Measurements from ENCODE around the gene DCBLD2. TPM values are rescaled to one million over a fixed set of nuclear protein-coding genes. Genes with fewer than 3 reads are reported as not detected.
A peak's percentile ranks its signal among the peaks of the same experiment; 100 is the strongest.

DCBLD2 gene, protein sequence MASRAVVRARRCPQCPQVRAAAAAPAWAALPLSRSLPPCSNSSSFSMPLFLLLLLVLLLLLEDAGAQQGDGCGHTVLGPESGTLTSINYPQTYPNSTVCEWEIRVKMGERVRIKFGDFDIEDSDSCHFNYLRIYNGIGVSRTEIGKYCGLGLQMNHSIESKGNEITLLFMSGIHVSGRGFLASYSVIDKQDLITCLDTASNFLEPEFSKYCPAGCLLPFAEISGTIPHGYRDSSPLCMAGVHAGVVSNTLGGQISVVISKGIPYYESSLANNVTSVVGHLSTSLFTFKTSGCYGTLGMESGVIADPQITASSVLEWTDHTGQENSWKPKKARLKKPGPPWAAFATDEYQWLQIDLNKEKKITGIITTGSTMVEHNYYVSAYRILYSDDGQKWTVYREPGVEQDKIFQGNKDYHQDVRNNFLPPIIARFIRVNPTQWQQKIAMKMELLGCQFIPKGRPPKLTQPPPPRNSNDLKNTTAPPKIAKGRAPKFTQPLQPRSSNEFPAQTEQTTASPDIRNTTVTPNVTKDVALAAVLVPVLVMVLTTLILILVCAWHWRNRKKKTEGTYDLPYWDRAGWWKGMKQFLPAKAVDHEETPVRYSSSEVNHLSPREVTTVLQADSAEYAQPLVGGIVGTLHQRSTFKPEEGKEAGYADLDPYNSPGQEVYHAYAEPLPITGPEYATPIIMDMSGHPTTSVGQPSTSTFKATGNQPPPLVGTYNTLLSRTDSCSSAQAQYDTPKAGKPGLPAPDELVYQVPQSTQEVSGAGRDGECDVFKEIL
- 0.94 TPM for total RNA-seq

DNA sequence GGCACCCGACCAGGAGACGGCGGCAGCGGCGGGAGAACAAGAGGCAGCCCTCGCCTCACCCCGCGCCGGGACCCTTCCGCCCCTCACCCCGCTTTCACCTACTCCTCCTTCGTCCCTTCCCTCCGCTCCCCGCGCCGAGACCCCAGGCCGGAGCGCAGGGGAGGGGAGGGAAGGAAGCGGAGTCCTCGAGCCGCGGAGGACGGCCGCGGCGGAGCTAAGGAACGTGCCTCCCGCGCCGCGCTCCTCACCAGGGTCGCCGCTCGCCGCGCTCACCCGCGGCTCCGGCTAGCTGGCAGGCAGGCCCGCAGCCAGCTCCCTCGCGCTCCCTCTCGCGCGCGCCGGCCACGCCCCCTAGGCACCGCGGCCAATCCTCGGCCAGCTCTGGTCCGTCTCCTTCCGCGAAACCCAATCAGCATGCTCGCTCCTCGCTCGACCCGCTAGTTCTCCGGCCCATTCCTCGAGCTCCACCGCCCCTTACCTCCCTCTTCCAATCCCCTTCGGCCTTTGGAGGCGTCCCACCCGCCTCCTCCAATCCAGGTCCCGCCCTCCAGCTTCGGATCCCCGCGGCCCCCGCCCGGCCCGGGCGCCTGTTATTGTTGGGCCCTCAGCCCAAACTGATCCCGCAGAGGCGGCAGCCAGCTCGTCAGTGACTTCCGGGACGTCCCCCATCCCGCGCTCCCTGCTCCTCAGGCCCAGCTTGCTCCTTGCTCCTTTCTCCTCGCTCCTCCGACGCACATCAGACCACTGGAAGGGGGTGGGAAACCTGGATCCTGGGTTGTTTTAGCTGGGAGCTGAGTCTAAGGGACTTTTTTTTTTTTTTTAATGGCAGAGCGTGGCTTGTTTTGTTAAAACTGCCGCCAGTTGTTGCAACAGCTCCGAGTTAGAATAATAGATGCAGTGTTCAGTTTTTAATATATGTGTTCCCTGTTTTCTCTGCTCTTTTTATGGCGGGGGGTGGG, at the start of gene DCBLD2:
Gene DCBLD2, minus strand, starts transcription at position 304 of the 959 bp plus-strand sequence. CDS start 369 bp downstream, outside the sequence.
- Histone ChIP-seq H3K4me1 (ENCODE audit: insufficient read depth, low read length) (peaks cover 12% of the 10 kb centered on the region), H3K4me3 (ENCODE audit: low read length) (peak within 1 kb of the TSS; percentile 68), H3K9me3 (ENCODE audit: low read depth, low read length) (no peaks in the 10 kb centered on the region), H3K27me3 (ENCODE audit: insufficient read depth, low read length) (peaks cover 14% of the 10 kb centered on the region)

- Histone ChIP-seq H3K4me1 (ENCODE audit: insufficient read depth, low read length) (no peaks in the 10 kb centered on the region), H3K4me3 (ENCODE audit: low read length) (no peak overlapping the region), H3K27me3 (ENCODE audit: insufficient read depth, low read length) (no peaks in the 10 kb centered on the region), H3K9me3 (ENCODE audit: low read depth, low read length) (no peaks in the 10 kb centered on the region)
Observed at GRCh38 chr3:98945666-98946065, 44.2 kb upstream of the DCBLD2 start.

DNA sequence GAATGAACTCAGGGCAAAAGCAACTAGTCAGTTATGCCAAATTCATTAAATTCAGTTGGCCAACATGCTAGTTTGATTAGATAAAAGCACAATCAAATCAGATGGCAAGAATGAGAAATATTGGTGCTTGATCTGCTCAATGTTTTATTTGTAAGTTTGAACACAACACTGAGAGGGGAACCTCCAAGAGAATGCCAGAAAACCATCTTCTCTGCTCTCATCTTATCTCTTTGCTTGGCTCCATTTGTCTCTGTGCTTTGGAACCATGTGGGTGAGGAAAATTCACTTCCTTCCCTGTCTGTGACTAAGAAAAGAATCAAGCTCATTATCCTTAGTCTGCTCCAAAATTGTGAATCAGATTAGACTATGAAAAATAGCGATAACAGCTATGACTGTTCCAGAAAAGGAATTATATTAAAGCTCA, 43.6 kb upstream of the DCBLD2 start:
- H3K4me3 ChIP-seq (ENCODE audit: low read length) = no peak overlapping the region
- no peaks in the 10 kb centered on the region for H3K4me1 ChIP-seq (ENCODE audit: insufficient read depth, low read length)
- no peaks in the 10 kb centered on the region for H3K27me3 ChIP-seq (ENCODE audit: insufficient read depth, low read length)
- H3K9me3 ChIP-seq (ENCODE audit: low read depth, low read length) = no peaks in the 10 kb centered on the region

DNA sequence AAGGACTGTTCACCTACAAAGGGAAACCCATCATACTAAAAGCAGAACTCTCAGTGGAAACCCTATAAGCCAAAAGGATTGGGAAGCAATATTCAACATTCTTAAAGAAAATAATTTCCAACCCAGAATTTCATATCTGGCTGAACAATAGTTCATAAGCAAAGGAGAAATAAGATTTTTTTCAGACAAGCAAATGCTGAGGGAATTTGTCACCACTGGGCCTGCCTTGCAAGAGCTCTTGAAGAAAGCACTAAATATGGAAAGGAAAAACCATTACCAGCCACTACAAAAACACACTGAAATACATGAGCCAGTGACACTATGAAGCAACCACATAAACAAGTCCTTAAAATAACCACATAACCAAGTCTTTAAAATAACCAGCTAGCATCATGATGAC, 28.9 kb upstream of the DCBLD2 start:
- Histone ChIP-seq H3K9me3 (ENCODE audit: low read depth, low read length) (peaks cover 14% of the 10 kb centered on the region), H3K4me1 (ENCODE audit: insufficient read depth, low read length) (no peaks in the 10 kb centered on the region), H3K4me3 (ENCODE audit: low read length) (no peak overlapping the region), H3K27me3 (ENCODE audit: insufficient read depth, low read length) (peaks cover 4% of the 10 kb centered on the region)

DNA sequence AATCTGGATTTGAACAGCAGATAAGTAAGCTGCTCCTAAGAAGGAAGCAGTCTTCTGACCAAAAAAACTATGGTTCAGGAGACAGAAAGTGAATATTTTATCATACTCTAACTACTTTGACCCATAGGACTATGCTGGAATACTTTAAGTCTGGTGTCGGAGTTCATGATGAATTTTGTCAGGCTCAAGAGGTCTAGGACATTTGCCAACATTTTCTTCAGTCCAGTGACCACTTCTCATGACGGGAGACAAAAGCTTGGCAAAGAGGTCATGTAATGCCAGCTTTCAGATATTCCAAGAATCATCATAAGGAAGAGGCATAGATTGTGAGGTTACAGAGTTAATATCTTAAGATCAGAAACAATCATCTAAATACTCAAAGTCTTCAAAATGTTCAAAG, 20.5 kb upstream of the DCBLD2 start:
- no peaks in the 10 kb centered on the region for H3K9me3 ChIP-seq (ENCODE audit: low read depth, low read length)
- H3K4me1 ChIP-seq (ENCODE audit: insufficient read depth, low read length) = no peaks in the 10 kb centered on the region
- no peak overlapping the region for H3K4me3 ChIP-seq (ENCODE audit: low read length)
- peaks cover 2% of the 10 kb centered on the region for H3K27me3 ChIP-seq (ENCODE audit: insufficient read depth, low read length)

DNA sequence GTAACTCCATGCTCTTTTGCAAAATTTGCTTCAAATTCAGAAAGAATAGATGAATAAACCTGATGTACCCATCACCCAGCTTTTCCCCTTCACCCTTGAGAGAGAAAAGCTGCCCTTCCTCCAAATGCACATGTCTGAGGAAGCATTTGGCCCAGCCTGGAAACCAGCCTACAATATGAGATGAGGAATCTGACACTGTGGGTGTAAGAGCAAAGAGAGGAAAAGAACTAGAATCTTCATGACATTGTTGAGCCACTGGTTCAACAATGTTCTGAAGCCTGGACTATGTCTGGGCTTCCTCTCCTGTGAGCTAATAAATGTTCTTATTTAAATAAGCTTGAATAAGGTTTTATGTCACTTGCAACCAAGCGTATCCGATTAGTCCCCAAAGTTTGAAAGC, 18.7 kb upstream of the DCBLD2 start:
- Histone ChIP-seq H3K9me3 (ENCODE audit: low read depth, low read length) (no peaks in the 10 kb centered on the region), H3K4me3 (ENCODE audit: low read length) (no peak overlapping the region), H3K27me3 (ENCODE audit: insufficient read depth, low read length) (peaks cover 2% of the 10 kb centered on the region), H3K4me1 (ENCODE audit: insufficient read depth, low read length) (no peaks in the 10 kb centered on the region)

DNA sequence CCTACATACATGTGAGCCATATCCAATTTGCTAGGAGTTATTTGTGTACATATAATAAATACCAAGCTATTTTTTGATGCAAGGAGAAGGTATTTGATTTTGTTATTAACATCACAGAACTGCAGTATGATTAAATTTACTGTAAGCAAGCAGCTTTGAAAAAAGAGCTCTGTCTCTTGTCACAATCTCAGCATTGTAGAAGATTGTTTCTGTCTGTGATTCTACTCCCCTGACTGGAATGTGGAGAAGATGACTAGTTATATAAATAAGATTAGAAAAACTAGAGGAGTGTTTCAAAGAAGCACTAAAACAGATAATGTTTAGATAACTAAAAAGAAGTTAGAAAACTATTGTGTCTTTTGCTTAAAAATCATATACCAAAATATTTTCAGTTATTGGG, 17.1 kb upstream of the DCBLD2 start:
- Histone ChIP-seq H3K4me3 (ENCODE audit: low read length) (no peak overlapping the region), H3K27me3 (ENCODE audit: insufficient read depth, low read length) (peaks cover 9% of the 10 kb centered on the region)

DNA sequence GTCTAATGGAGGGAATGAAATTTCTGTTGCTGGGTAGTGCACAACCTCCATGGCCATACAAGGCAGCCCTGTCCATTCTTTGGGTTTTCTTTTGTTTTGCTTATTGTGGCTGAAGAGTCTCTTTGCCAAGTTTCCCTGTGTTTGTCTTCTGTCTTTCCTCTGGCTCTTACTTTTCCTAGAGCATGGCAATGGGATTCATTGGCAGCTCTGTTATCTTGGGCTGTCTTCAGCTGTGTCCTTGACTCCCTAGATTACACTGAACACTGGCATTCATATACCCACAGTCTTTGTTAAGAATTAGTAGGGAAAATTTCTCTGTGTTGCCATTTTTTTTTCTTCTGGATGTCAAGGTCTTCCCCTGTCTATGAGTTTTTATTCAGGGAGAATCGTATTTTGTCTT, 16.1 kb upstream of the DCBLD2 start:
- H3K9me3 ChIP-seq (ENCODE audit: low read depth, low read length) = no peaks in the 10 kb centered on the region
- H3K27me3 ChIP-seq (ENCODE audit: insufficient read depth, low read length) = peaks cover 9% of the 10 kb centered on the region
- H3K4me3 ChIP-seq (ENCODE audit: low read length) = no peak overlapping the region
- H3K4me1 ChIP-seq (ENCODE audit: insufficient read depth, low read length) = no peaks in the 10 kb centered on the region

More for the DNA sequence above, 17.1 kb upstream of the DCBLD2 start:
- H3K4me1 ChIP-seq (ENCODE audit: insufficient read depth, low read length) = no peaks in the 10 kb centered on the region
- H3K9me3 ChIP-seq (ENCODE audit: low read depth, low read length) = no peaks in the 10 kb centered on the region

DNA sequence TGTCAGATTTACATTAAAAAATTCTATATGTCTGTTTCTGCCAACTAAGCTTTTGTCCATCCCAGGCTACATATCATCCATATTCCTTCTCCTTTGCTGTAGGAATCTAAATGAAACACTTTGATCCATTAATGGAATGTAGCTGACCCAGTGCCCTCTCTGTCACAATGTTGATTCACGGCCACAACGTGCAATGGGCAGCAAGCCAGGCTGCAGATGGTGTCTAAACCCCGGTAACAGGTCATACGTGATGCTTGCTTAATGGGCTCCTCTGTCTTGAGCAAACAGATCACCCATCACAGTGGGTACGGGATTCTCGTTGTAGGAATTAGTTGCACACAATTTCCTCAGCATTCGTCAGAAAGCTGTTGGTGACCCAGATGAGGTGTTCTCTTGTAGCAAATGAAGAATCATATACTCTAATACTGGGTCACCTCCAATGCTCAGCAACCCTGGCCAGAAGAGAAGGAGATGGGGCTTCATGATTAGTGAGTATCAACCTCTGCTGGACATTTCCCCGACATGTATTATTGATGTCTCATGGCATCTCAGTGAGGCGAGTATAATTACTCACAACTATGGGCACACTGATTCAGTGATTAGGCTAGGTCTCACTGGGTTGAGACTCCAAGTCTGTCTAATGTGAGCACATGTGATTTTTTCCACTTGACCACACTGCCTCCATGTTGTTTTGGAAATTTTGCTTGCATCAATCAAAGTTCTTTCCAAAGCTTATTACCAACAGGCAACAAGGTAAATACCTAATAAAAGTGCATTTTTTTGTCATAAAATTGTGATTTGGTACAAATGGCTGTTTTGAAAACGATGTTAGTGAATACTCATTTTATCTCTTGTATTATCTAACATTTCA, 12.9 kb upstream of the DCBLD2 start:
- Histone ChIP-seq H3K4me1 (ENCODE audit: insufficient read depth, low read length) (no peaks in the 10 kb centered on the region), H3K9me3 (ENCODE audit: low read depth, low read length) (no peaks in the 10 kb centered on the region), H3K27me3 (ENCODE audit: insufficient read depth, low read length) (peaks cover 7% of the 10 kb centered on the region), H3K4me3 (ENCODE audit: low read length) (no peak overlapping the region)

DNA sequence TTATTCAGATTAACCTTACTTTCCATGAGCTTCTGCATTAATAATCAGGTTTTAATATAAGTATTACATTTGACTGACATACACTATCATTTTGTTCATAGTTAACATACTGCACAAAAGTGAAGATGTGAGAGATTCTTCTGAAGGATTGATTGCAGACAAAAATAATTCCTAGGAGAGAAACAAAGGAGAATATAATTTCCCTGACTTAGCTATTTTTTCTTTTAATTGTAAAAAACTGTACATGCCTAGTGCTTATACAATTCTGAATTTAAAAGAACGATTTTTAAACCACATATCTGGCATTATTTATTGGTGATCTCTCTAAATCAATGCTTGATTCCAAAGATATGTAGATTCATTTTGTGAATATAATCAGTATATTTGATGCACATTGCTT, 11.0 kb upstream of the DCBLD2 start:
- Histone ChIP-seq H3K27me3 (ENCODE audit: insufficient read depth, low read length) (peaks cover 10% of the 10 kb centered on the region), H3K9me3 (ENCODE audit: low read depth, low read length) (no peaks in the 10 kb centered on the region)

DNA sequence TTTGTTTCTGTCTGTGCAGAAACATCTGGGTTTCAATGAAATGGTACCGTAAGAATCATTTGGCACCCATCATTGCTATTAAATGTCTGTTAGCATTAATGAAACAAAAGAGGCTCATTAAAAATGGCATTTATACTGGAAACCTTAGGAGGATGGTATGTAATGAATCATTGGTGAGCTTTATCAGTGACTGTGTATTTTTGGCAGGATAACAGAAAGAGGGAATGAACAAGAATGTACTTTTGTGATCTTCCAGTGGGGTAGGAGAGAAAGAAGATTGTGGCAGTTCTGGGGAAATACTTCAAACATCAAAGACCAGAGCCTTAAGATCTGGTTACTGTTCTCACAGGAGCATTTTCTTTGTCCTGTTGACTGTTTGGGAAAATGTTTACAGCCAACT, 4.7 kb upstream of the DCBLD2 start:
- Histone ChIP-seq H3K4me1 (ENCODE audit: insufficient read depth, low read length) (peaks cover 6% of the 10 kb centered on the region), H3K9me3 (ENCODE audit: low read depth, low read length) (no peaks in the 10 kb centered on the region), H3K4me3 (ENCODE audit: low read length) (no peak overlapping the region), H3K27me3 (ENCODE audit: insufficient read depth, low read length) (peaks cover 3% of the 10 kb centered on the region)

More for the DNA sequence above, 11.0 kb upstream of the DCBLD2 start:
- H3K4me3 ChIP-seq (ENCODE audit: low read length) = no peak overlapping the region
- H3K4me1 ChIP-seq (ENCODE audit: insufficient read depth, low read length) = no peaks in the 10 kb centered on the region

GRCh38 chr3:98903705-98904481, 2.4 kb upstream of the DCBLD2 start:
- Histone ChIP-seq H3K9me3 (ENCODE audit: low read depth, low read length) (no peaks in the 10 kb centered on the region), H3K4me1 (ENCODE audit: insufficient read depth, low read length) (peaks cover 12% of the 10 kb centered on the region), H3K4me3 (ENCODE audit: low read length) (no peak overlapping the region), H3K27me3 (ENCODE audit: insufficient read depth, low read length) (peaks cover 14% of the 10 kb centered on the region)

GRCh38 chr3:98903099-98903498, 1.6 kb upstream of the DCBLD2 start:
- H3K27me3 ChIP-seq (ENCODE audit: insufficient read depth, low read length) = peaks cover 14% of the 10 kb centered on the region
- no peak overlapping the region for H3K4me3 ChIP-seq (ENCODE audit: low read length)
- peaks cover 12% of the 10 kb centered on the region for H3K4me1 ChIP-seq (ENCODE audit: insufficient read depth, low read length)
- no peaks in the 10 kb centered on the region for H3K9me3 ChIP-seq (ENCODE audit: low read depth, low read length)
